MM.1S (cell line): ENCODE measurements around the gene SLC22A17.

Experiments
- EZH2 ChIP-seq: fragments of 300-600 bp; sonication (generic); optimal IDR thresholded peaks from 2 replicates; pipeline ENCODE3; 2017; ENCODE audit warnings: low read depth, mild to moderate bottlenecking, antibody characterized with exemption, low read length, mixed read lengths
- TF ChIP-seq, protein P1 (sequence below): fragments of 300-600 bp; sonication (generic); IDR thresholded peaks from 2 replicates; pipeline ENCODE4 v1.5.1; 2016; ENCODE audit warnings: antibody characterized with exemption, low read length, mixed read lengths

DNA sequence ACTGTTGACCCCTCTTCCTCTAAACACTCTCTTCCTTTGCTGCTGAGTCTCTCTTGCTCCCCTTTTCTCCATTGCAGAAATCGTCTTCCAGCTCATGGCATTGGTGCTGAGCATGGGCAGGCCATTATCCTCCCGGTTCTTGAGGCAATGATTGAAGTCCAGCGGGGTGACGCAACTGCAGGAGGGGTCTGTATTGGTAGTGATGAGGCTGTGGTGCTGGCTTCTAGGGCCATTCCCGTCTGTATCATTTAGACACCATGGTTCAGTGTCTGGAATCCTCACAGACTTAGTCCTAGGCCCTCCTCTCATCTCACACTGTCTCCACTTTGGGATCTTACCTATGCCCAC lies 720 bp upstream of the SLC22A17 start:
- TF ChIP-seq, protein P1, sequence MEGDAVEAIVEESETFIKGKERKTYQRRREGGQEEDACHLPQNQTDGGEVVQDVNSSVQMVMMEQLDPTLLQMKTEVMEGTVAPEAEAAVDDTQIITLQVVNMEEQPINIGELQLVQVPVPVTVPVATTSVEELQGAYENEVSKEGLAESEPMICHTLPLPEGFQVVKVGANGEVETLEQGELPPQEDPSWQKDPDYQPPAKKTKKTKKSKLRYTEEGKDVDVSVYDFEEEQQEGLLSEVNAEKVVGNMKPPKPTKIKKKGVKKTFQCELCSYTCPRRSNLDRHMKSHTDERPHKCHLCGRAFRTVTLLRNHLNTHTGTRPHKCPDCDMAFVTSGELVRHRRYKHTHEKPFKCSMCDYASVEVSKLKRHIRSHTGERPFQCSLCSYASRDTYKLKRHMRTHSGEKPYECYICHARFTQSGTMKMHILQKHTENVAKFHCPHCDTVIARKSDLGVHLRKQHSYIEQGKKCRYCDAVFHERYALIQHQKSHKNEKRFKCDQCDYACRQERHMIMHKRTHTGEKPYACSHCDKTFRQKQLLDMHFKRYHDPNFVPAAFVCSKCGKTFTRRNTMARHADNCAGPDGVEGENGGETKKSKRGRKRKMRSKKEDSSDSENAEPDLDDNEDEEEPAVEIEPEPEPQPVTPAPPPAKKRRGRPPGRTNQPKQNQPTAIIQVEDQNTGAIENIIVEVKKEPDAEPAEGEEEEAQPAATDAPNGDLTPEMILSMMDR, result no peak
- no peak for TF ChIP-seq EZH2
